ENCODE measurements around the gene CBLN3.

The CBLN3 gene

GRCh38 chr14:24406416-24406815 is 23.1 kb downstream of the CBLN3 start (continued):
- TF ChIP-seq, protein P1, sequence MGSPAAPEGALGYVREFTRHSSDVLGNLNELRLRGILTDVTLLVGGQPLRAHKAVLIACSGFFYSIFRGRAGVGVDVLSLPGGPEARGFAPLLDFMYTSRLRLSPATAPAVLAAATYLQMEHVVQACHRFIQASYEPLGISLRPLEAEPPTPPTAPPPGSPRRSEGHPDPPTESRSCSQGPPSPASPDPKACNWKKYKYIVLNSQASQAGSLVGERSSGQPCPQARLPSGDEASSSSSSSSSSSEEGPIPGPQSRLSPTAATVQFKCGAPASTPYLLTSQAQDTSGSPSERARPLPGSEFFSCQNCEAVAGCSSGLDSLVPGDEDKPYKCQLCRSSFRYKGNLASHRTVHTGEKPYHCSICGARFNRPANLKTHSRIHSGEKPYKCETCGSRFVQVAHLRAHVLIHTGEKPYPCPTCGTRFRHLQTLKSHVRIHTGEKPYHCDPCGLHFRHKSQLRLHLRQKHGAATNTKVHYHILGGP (tag by site-specific recombination; IDR thresholded peaks at IDR 0.05) = no peak

GRCh38 chr14:24404814-24405213 is 24.7 kb downstream of the CBLN3 start:
- no peaks in the 10 kb centered on the region for H3K9me3 ChIP-seq (ENCODE audit: control insufficient read depth, insufficient read depth, low read depth, low read length)
- TF ChIP-seq MZF1 (tag by site-specific recombination; IDR thresholded peaks at IDR 0.05; ENCODE audit: borderline replicate concordance) (no peak), ZNF350 (tag by site-specific recombination; IDR thresholded peaks at IDR 0.05) (no peak), ZNF488 (tag by site-specific recombination; IDR thresholded peaks at IDR 0.05) (no peak), ZBTB26 (tag by site-specific recombination; optimal IDR thresholded peaks at IDR 0.05) (no peak), ZNF114 (tag by site-specific recombination; IDR thresholded peaks at IDR 0.05) (no peak), ZSCAN4 (tag by site-specific recombination; IDR thresholded peaks at IDR 0.05) (peak; percentile 75)
- TF ChIP-seq, protein P2, sequence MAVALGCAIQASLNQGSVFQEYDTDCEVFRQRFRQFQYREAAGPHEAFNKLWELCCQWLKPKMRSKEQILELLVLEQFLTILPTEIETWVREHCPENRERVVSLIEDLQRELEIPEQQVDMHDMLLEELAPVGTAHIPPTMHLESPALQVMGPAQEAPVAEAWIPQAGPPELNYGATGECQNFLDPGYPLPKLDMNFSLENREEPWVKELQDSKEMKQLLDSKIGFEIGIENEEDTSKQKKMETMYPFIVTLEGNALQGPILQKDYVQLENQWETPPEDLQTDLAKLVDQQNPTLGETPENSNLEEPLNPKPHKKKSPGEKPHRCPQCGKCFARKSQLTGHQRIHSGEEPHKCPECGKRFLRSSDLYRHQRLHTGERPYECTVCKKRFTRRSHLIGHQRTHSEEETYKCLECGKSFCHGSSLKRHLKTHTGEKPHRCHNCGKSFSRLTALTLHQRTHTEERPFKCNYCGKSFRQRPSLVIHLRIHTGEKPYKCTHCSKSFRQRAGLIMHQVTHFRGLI (tag by site-specific recombination; IDR thresholded peaks at IDR 0.05) = peak; percentile 63
- peaks cover 0 to 29% of the 10 kb centered on the region in 2 experiments; a peak in 1 of 3 replicates for H3K36me3 ChIP-seq (ENCODE audit: control insufficient read depth in 2 of 2, insufficient read depth in 1 of 2, low read length in 2 of 2)
- ChIA-PET POLR2A (no interaction called here), CTCF (interaction anchor here (0.5 to 2.4 kb wide), 7 partner anchors 9 to 97 kb away, joined by 3 to 11 read pairs (median 6); partner anchors contain the start of gene CIDEB)
- no peak overlapping the region for H3K4me3 ChIP-seq (ENCODE audit: low read depth, low read length)
- H3K4me1 ChIP-seq (ENCODE audit: control insufficient read depth, insufficient read depth, low read length) = peaks cover 6% of the 10 kb centered on the region; the same call in 1 of the 2 replicates
- H3K27ac ChIP-seq (ENCODE audit: extremely low read depth, low read depth, low read length) = no peak overlapping the region

DNA sequence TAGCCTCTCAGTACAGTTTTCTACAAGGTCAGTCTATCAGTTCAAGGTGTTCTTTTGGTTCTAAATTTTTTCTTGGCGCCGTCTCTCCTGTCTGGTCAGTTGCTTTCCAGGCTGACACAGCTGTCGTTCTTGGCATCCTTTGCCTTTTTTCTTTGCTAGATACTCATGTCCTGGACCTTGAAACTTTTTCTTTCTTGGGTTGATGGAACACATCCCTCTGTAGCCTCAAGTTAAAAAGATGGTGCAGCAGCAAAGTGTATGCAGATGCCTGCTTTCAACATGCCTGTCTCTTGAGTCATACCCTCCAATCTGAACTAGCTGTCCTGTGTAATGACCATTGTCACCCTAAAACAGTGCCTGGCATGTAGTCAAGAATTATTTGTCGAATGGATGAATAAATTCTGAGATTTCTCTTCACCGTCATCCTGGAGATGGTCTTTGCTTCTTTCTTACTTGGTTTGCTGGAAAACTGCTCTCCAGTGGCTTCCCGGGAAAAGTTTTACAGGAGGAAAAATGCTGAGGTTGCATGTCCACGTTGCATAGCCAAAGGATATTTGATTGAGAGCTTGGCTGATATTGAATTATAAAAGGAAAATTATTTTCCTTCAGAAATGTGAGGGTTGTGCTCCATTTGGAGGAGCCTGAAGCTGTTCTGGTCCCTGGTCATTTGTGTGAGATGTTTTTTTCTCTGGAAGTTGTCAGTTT is 26.0 kb downstream of the CBLN3 start:
- Histone ChIP-seq H3K4me3 (ENCODE audit: low read depth, low read length) (no peak overlapping the region), H3K9me3 (ENCODE audit: control insufficient read depth, insufficient read depth, low read depth, low read length) (no peaks in the 10 kb centered on the region), H3K4me1 (ENCODE audit: control insufficient read depth, insufficient read depth, low read length) (peaks cover 12% of the 10 kb centered on the region; the same call in 1 of the 2 replicates), H3K27ac (ENCODE audit: extremely low read depth, low read depth, low read length) (no peak overlapping the region), H3K36me3 (ENCODE audit: control insufficient read depth in 2 of 2, insufficient read depth in 1 of 2, low read length in 2 of 2) (peaks cover 0 to 15% of the 10 kb centered on the region in 2 experiments; a peak in 1 of 3 replicates)
- POLR2A ChIA-PET = no interaction called here
- CTCF ChIA-PET = interaction anchor here (0.7 to 2.7 kb wide), 7 partner anchors 10 to 95 kb away, joined by 3 to 9 read pairs (median 5); partner anchors contain the start of gene CIDEB
- TF ChIP-seq GLI4 (tag by site-specific recombination; IDR thresholded peaks at IDR 0.05) = no peak
- TF ChIP-seq ZNF530 (tag by site-specific recombination; IDR thresholded peaks at IDR 0.05; ENCODE audit: low read depth) = no peak
- no peak for TF ChIP-seq ZSCAN18 (tag by site-specific recombination; IDR thresholded peaks at IDR 0.05)
- TF ChIP-seq ZNF701 (tag by site-specific recombination; IDR thresholded peaks at IDR 0.05) = no peak
- no peak for TF ChIP-seq ZNF16 (tag by site-specific recombination; IDR thresholded peaks at IDR 0.05; ENCODE audit: low read depth)
- TF ChIP-seq ZNF350 (tag by site-specific recombination; IDR thresholded peaks at IDR 0.05) = no peak
- TF ChIP-seq HOXA7 (CRISPR knock-in tag; IDR thresholded peaks at IDR 0.05; ENCODE audit: borderline replicate concordance) = no peak
- no peak for TF ChIP-seq ZNF174 (tag by site-specific recombination; IDR thresholded peaks at IDR 0.05)
- no peak for TF ChIP-seq ZNF404 (tag by site-specific recombination; IDR thresholded peaks at IDR 0.05)
- no peak for TF ChIP-seq ZSCAN4 (tag by site-specific recombination; IDR thresholded peaks at IDR 0.05)
- no peak for TF ChIP-seq ZNF23 (tag by site-specific recombination; IDR thresholded peaks at IDR 0.05; ENCODE audit: borderline replicate concordance)
- TF ChIP-seq ZNF366 (tag by site-specific recombination; conservative IDR thresholded peaks at IDR 0.05) = no peak
- no peak for TF ChIP-seq ZBTB7A (tag by site-specific recombination; IDR thresholded peaks at IDR 0.05; ENCODE audit: low read depth)
- no peak for TF ChIP-seq SETDB1 (IDR thresholded peaks at IDR 0.05; ENCODE audit: insufficient read length, low read length)
- TF ChIP-seq ZNF654 (tag by site-specific recombination; IDR thresholded peaks at IDR 0.05; ENCODE audit: low read depth) = no peak
